GM23338 (cell line): ENCODE results near the gene SLC38A8. TPM values are rescaled to one million over a fixed set of nuclear protein-coding genes. Genes with fewer than 3 reads are reported as not detected.

Experiments used
- ATAC-seq: fragments of 200-7000 bp; cut with Tn5 transposase; 3 replicates; pipeline ENCODE4 v1.9.1; 2020
- DNase-seq: peaks from one replicate; pipeline ENCODE4 v3.0.0-alpha.2; 2015; ENCODE audit warnings: low spot score
- H2AFZ ChIP-seq: fragments of 200-600 bp; sonication (generic); 2 replicates; pipeline ENCODE4 v1.8.0; 2016; ENCODE audit warnings: antibody characterized with exemption, mild to moderate bottlenecking, moderate library complexity
- H3F3A ChIP-seq: fragments of 200-600 bp; sonication (generic); replicated peaks from 2 replicates; pipeline ENCODE4 v1.8.0; 2017; ENCODE audit warnings: antibody characterized with exemption, mixed run types, low read depth
- H3K27ac ChIP-seq: fragments of 200-600 bp; sonication (generic); 2 replicates; pipeline ENCODE4 v1.6.1; 2016; ENCODE audit warnings: low read depth
- H3K27me3 ChIP-seq: fragments of 200-600 bp; sonication (generic); 2 replicates; pipeline ENCODE4 v1.8.0; 2016; ENCODE audit warnings: mild to moderate bottlenecking, mixed run types, moderate library complexity; ENCODE audit not compliant: insufficient read depth
- H3K36me3 ChIP-seq: fragments of 200-600 bp; sonication (generic); 2 replicates; pipeline ENCODE4 v1.8.0; 2016; ENCODE audit warnings: mild to moderate bottlenecking; ENCODE audit not compliant: insufficient read depth
- H3K4me1 ChIP-seq: fragments of 200-600 bp; sonication (generic); 2 replicates; pipeline ENCODE4 v1.8.0; 2016; ENCODE audit warnings: mild to moderate bottlenecking, moderate library complexity; ENCODE audit not compliant: insufficient read depth
- H3K4me2 ChIP-seq: fragments of 200-600 bp; sonication (generic); 2 replicates; pipeline ENCODE4 v1.7.1; 2017; ENCODE audit warnings: mixed run types
- H3K4me3 ChIP-seq: fragments of 200-600 bp; sonication (generic); 2 replicates; pipeline ENCODE4 v1.6.1; 2016; ENCODE audit warnings: mixed run types
- H3K79me2 ChIP-seq: fragments of 200-600 bp; sonication (generic); replicated peaks from 2 replicates; pipeline ENCODE4 v1.8.0; 2017; ENCODE audit warnings: mild to moderate bottlenecking; ENCODE audit not compliant: insufficient read depth
- H3K9me2 ChIP-seq: fragments of 200-600 bp; sonication (generic); 2 replicates; pipeline ENCODE4 v1.8.0; 2017; ENCODE audit not compliant: insufficient read depth
- H4K20me1 ChIP-seq: fragments of 200-600 bp; sonication (generic); replicated peaks from 2 replicates; pipeline ENCODE4 v1.8.0; 2017; ENCODE audit warnings: mild to moderate bottlenecking; ENCODE audit not compliant: insufficient read depth
- H3K27ac Mint-ChIP-seq: 2 replicates; pipeline ENCODE4 v1.8.0; 2020; ENCODE audit warnings: inconsistent platforms, mild to moderate bottlenecking, moderate library complexity, mixed read lengths
- H3K27me3 Mint-ChIP-seq: 3 replicates; pipeline ENCODE4 v1.8.0; 2022; ENCODE audit warnings: low read depth, mild to moderate bottlenecking, moderate library complexity, mixed read lengths, inconsistent platforms; ENCODE audit not compliant: insufficient read depth, poor library complexity
- H3K36me3 Mint-ChIP-seq: 3 replicates; pipeline ENCODE4 v1.8.0; 2021; ENCODE audit warnings: low read depth, mild to moderate bottlenecking, inconsistent platforms, moderate library complexity, mixed read lengths
- H3K4me1 Mint-ChIP-seq: 3 replicates; pipeline ENCODE4 v1.8.0; 2020; ENCODE audit warnings: mild to moderate bottlenecking, inconsistent platforms, mixed read lengths
- H3K4me3 Mint-ChIP-seq: 3 replicates; pipeline ENCODE4 v1.8.0; 2021; ENCODE audit warnings: moderate library complexity, mild to moderate bottlenecking, inconsistent platforms, mixed read lengths
- H3K9me3 Mint-ChIP-seq: 3 replicates; pipeline ENCODE4 v1.8.0; 2020; ENCODE audit warnings: moderate library complexity, mild to moderate bottlenecking, inconsistent platforms, mixed read lengths
- CREB1 ChIP-seq: fragments of 250-450 bp; sonication (Bioruptor Pico); IDR thresholded peaks from 2 replicates; pipeline ENCODE4 v1.5.0; 2020; ENCODE audit warnings: low read depth, mild to moderate bottlenecking, moderate library complexity
- CTCF ChIP-seq, 2 experiments: fragments of 200-600 bp in 1 of 2; sonication (generic) in 1 of 2; conservative IDR thresholded peaks; 2 replicates each; pipeline versions ENCODE4 v1.5.1 to v1.6.1; 2016 to 2017; ENCODE audit warnings: antibody characterized with exemption in 2 of 2, low read depth in 2 of 2, mild to moderate bottlenecking in 2 of 2, moderate library complexity in 1 of 2
- ETS1 ChIP-seq: IDR thresholded peaks from 2 replicates; pipeline ENCODE4 v1.6.1; 2016; ENCODE audit warnings: antibody characterized with exemption
- EZH2 ChIP-seq: fragments of 200-600 bp; sonication (generic); IDR thresholded peaks from one replicate; pipeline ENCODE4 v1.8.0; 2017; ENCODE audit warnings: antibody characterized with exemption, mild to moderate bottlenecking, low read depth; ENCODE audit not compliant: unreplicated experiment
- EZH2phosphoT487 ChIP-seq: fragments of 200-600 bp; sonication (generic); IDR thresholded peaks from one replicate; pipeline ENCODE4 v1.8.1; 2018; ENCODE audit warnings: antibody characterized with exemption; ENCODE audit not compliant: unreplicated experiment
- JUNB ChIP-seq: IDR thresholded peaks from one replicate; pipeline ENCODE4 v1.6.1; 2016; ENCODE audit warnings: antibody characterized with exemption; ENCODE audit not compliant: unreplicated experiment
- NANOG ChIP-seq: IDR thresholded peaks from 2 replicates; pipeline ENCODE4 v1.6.1; 2016; ENCODE audit warnings: antibody characterized with exemption, borderline replicate concordance
- POLR2AphosphoS5 ChIP-seq: IDR thresholded peaks from 2 replicates; pipeline ENCODE4 v1.6.1; 2016; ENCODE audit warnings: antibody characterized with exemption, low read depth
- REST ChIP-seq: IDR thresholded peaks from one replicate; pipeline ENCODE4 v1.6.1; 2018; ENCODE audit warnings: antibody characterized with exemption; ENCODE audit not compliant: unreplicated experiment
- STAT1 ChIP-seq: IDR thresholded peaks from one replicate; pipeline ENCODE4 v1.6.1; 2016; ENCODE audit warnings: antibody characterized with exemption; ENCODE audit not compliant: unreplicated experiment
- ZNF114 ChIP-seq: fragments of 250-450 bp; sonication (Bioruptor Pico); IDR thresholded peaks from 2 replicates; pipeline ENCODE4 v1.5.0; 2020; ENCODE audit warnings: mild to moderate bottlenecking, moderate library complexity
- ZNF331 ChIP-seq: fragments of 250-450 bp; sonication (Bioruptor Pico); IDR thresholded peaks from 2 replicates; pipeline ENCODE4 v1.5.0; 2020; ENCODE audit warnings: low read depth, mild to moderate bottlenecking, moderate library complexity
- ZNF462 ChIP-seq: fragments of 250-450 bp; sonication (Bioruptor Pico); IDR thresholded peaks from 2 replicates; pipeline ENCODE4 v1.5.0; 2020; ENCODE audit warnings: mild to moderate bottlenecking, moderate library complexity
- polyA plus RNA-seq: library from polyadenylated mRNA; unstranded; fragments of >200 nt; fragmentation: Nextera tagmentation; extraction: Ambion mirVana; gene quantifications from 2 replicates; pipeline ENCODE4 v1.2.1, GENCODE V29; 2016
- total RNA-seq: library from RNA; depleted of rRNA; stranded (reverse); fragments of >200 nt; shearing (Covaris generic); gene quantifications from 2 replicates; pipeline ENCODE4 v1.2.3, GENCODE V29; 2014

The SLC38A8 gene
- total and polyA plus RNA-seq, 2 experiments from 2014 or later: not detected

GRCh38 chr16:83960521-83961249 is 81.9 kb downstream of the SLC38A8 start:
- Mint-ChIP-seq H3K27ac (no peak overlapping the region), H3K27me3 (peaks cover 2% of the 10 kb centered on the region), H3K4me1 (no peaks in the 10 kb centered on the region), H3K9me3 (no peaks in the 10 kb centered on the region), H3K36me3 (no peaks in the 10 kb centered on the region), H3K4me3 (no peak overlapping the region)
- TF ChIP-seq ZNF462 (CRISPR knock-in tag): no peak
- no peak for TF ChIP-seq EZH2
- TF ChIP-seq POLR2AphosphoS5: no peak
- no peak for TF ChIP-seq REST
- TF ChIP-seq NANOG: no peak
- no peak for TF ChIP-seq CREB1 (CRISPR knock-in tag)
- TF ChIP-seq ETS1: no peak
- no peak for TF ChIP-seq STAT1
- no peak for TF ChIP-seq JUNB
- TF ChIP-seq CTCF (conservative IDR thresholded peaks at IDR 0.05; ENCODE audit: low read depth in 2 of 2): no peak
- TF ChIP-seq ZNF331: no peak
- TF ChIP-seq EZH2phosphoT487: no peak
- no peak for TF ChIP-seq ZNF114
- DNase-seq: no peak
- Histone ChIP-seq H4K20me1 (no peaks in the 10 kb centered on the region), H3K36me3 (no peaks in the 10 kb centered on the region), H3K4me3 (no peak overlapping the region), H3K27ac (no peak overlapping the region), H3K9me2 (no peaks in the 10 kb centered on the region), H3K4me1 (no peaks in the 10 kb centered on the region), H3K4me2 (no peak overlapping the region), H2AFZ (no peak overlapping the region), H3K79me2 (no peaks in the 10 kb centered on the region), H3K27me3 (no peaks in the 10 kb centered on the region), H3F3A (no peaks in the 10 kb centered on the region)
- no peak for ATAC-seq
